Cardiac fibroblast (primary cell): ENCODE measurements around the gene C11orf42.

Source experiments
- DNase-seq, 2 donors: peaks; one replicate each; pipeline versions ENCODE4 v3.0.0 to v3.0.0-alpha.2; 2010; ENCODE audit warnings: low read depth in 2 of 2
- H3K4me3 ChIP-seq, 2 donors: replicated peaks in 1 of 2; 1 replicate in 1 of 2; 2 replicates in 1 of 2; pipeline ENCODE4 v1.5.1; 2011; ENCODE audit warnings: low read depth in 2 of 2, low read length in 2 of 2, mild to moderate bottlenecking in 2 of 2, moderate library complexity in 1 of 2
- TF ChIP-seq, protein P1 (sequence below): IDR thresholded peaks from one replicate; pipeline ENCODE4 v1.5.1; 2011; ENCODE audit warnings: low read depth, mild to moderate bottlenecking, low read length, inconsistent platforms

The C11orf42 gene

DNA sequence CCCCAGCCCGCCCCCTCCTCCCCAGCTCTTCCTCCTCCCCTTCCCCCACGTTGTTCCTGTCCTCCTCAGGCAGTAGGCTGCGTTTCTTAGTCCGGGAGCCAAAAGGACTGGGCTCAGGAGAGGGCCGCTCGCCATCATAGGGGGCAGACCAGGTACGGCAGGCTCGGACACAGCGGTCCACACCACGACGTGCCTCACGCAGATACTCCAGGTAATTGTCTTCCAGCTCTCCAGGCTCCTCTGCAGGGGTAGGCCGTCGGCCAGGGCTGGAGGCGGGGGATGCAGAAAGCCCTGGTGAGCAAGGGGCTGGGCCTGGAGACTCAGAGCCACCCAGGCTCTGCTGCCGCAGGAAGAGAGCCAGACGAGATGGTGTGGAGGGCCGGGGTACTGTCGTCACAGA is 12.4 kb downstream of the C11orf42 start:
- H3K4me3 ChIP-seq = no peak overlapping the region
- TF ChIP-seq, protein P1, sequence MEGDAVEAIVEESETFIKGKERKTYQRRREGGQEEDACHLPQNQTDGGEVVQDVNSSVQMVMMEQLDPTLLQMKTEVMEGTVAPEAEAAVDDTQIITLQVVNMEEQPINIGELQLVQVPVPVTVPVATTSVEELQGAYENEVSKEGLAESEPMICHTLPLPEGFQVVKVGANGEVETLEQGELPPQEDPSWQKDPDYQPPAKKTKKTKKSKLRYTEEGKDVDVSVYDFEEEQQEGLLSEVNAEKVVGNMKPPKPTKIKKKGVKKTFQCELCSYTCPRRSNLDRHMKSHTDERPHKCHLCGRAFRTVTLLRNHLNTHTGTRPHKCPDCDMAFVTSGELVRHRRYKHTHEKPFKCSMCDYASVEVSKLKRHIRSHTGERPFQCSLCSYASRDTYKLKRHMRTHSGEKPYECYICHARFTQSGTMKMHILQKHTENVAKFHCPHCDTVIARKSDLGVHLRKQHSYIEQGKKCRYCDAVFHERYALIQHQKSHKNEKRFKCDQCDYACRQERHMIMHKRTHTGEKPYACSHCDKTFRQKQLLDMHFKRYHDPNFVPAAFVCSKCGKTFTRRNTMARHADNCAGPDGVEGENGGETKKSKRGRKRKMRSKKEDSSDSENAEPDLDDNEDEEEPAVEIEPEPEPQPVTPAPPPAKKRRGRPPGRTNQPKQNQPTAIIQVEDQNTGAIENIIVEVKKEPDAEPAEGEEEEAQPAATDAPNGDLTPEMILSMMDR = no peak
- DNase-seq = no peak

DNA sequence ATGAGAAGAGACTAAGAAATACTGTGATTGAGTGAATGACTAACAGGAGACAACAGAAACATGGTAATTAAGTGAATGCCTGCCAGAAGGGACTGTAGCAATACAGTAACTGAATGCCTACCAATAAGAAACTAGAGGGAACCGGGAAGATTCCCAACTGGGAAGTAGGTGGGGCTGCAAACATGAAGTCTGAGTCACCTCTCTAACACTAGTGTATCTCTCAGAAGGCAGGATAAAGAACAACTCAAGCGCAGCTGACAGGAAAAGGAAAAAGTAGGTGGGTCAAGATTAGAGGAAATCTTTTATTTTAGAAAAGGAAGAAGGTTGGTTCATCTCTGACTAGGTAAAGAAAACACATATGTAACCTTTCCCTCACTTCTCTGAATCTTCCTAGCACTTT is 14.0 kb downstream of the C11orf42 start:
- DNase-seq = peak; percentile 89 to 92
- H3K4me3 ChIP-seq = no peak overlapping the region
- TF ChIP-seq, protein P1 = no peak

DNA sequence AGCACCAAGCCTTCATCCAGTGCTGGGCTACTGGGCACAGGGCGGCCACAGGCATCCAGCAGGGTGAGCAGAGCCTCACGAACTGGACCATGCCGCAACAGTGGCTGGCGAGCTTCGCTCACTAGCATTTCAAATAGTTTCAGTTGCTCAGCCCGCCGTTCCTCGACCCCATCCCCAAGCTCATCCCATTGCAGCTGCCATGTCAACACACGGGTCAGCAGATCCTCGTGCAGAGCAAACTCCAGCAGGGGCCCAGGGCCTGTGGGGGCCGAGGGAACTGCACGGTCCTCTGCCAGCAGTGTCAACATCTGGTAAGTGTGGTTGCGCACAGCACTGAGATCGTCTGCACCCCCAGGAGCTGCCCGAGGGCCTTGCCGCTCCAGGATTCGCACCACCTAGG is 18.5 kb downstream of the C11orf42 start:
- DNase-seq = no peak
- TF ChIP-seq, protein P1 = no peak
- H3K4me3 ChIP-seq = no peak overlapping the region

DNA sequence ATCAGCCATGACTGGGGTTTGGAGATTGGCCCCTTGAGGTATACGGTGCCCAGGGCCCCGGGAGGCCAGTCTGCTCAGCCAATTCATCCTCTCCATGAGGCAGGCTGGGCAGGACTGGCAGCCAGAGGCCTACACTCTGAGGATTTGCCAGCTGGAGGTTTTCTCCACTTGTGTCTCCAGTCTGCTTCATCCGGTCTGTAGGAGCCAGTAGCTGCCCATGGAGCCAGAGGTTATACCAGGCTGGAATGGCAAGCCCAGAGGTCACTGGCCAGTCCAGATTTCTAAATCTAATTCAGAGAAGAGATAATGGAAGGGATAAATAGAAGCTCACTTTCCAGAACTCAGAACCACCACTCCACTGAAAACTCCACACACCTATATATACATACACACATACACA is 19.1 kb downstream of the C11orf42 start:
- TF ChIP-seq, protein P1 = no peak
- DNase-seq = no peak

DNA sequence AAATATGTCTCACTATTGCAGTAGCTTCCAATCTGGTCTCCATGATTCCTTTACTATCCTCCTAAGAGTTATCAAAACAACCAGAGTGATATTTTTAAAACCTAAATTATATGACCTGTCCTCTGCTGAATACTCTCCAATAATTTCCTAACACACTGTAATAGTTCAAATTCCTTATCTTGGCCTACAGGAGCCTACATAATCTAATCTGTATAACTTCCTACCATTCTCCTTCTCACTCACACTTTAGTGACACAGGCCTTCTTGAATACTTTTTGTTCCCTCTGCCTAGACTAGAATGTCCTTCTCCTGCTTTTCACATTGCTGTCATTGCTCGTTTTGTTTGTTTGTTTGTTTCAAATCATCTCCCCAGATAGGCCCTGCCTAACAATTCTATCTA is 19.7 kb downstream of the C11orf42 start:
- H3K4me3 ChIP-seq = no peak overlapping the region
- DNase-seq = no peak
- TF ChIP-seq, protein P1 = no peak

More for the DNA sequence above, 19.1 kb downstream of the C11orf42 start:
- H3K4me3 ChIP-seq = no peak overlapping the region

DNA sequence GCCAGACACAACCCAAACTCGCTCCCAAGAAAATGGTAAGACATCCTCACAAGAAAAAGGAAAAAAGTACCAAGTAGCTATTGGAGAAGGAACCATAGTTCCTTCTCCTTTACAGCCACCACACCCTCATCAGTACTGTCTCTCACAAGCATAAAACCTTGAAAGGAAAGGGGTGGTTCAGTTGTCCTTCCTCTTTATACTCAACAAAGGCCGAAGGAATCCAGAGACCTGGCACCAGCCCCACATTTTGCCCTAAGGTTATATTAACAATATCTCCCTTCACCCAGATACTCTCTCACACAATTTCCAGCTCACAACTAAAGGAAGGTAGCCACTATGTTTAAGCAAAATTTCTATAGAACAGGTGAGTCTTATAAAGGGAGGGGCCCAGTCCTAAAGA is 20.5 kb downstream of the C11orf42 start:
- DNase-seq = no peak
- H3K4me3 ChIP-seq = no peak overlapping the region
- TF ChIP-seq, protein P1 = no peak

DNA sequence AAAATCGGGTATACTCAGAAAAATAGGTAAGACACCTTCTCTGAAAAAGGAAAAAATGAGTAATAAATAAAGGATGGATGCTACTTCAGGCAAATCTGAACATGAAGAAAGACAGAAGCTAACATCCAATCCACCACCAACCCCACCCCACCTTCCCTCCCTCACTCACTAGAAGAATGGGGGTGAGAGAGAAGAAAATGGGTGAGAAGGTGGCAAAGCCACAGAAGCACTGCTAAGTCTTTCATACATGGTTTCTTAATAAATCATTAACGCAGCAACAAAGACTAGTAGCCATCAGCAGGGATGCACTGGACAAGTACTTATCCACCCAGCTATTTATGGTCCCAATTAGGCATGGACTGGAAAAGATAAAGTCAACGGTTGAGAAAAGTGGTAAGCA is 23.2 kb downstream of the C11orf42 start:
- no peak overlapping the region for H3K4me3 ChIP-seq
- DNase-seq = no peak
- TF ChIP-seq, protein P1 = no peak
